GM18511 (cell line): ENCODE measurements around the gene ERC1.

ENCODE experiments used
- ATAC-seq: cut with Tn5 transposase; IDR thresholded peaks from one replicate; pipeline ENCODE4 v1.9.1; 2021; ENCODE audit warnings: mild to moderate bottlenecking, moderate library complexity; ENCODE audit not compliant: unreplicated experiment

ERC1 gene

GRCh38 chr12:1467710-1468109, 476.7 kb downstream of the ERC1 start:
- ATAC-seq: no peak

- no peak for ATAC-seq
Measured at GRCh38 chr12:1469070-1469469, 478.0 kb downstream of the ERC1 start.

GRCh38 chr12:1470051-1470450, 479.0 kb downstream of the ERC1 start:
- ATAC-seq: no peak

- no peak for ATAC-seq
Measured at GRCh38 chr12:1471224-1471623, 480.2 kb downstream of the ERC1 start.

- ATAC-seq: no peak
Measured at GRCh38 chr12:1473418-1473817, 482.4 kb downstream of the ERC1 start.

- ATAC-seq: no peak
Measured at GRCh38 chr12:1474041-1474573, 483.1 kb downstream of the ERC1 start.

GRCh38 chr12:1474574-1475153, 483.6 kb downstream of the ERC1 start:
- ATAC-seq: no peak

- ATAC-seq: no peak
Measured at GRCh38 chr12:1479645-1480044, 488.6 kb downstream of the ERC1 start.

GRCh38 chr12:1481326-1481725, 490.3 kb downstream of the ERC1 start:
- ATAC-seq: no peak

- no peak for ATAC-seq
Measured at GRCh38 chr12:1481906-1482305, 490.9 kb downstream of the ERC1 start.

- no peak for ATAC-seq
Measured at GRCh38 chr12:1488908-1489381, 497.9 kb downstream of the ERC1 start.

- ATAC-seq: no peak
Measured at GRCh38 chr12:1491983-1492697, 501.1 kb downstream of the ERC1 start.

GRCh38 chr12:1493781-1494565, 502.9 kb downstream of the ERC1 start:
- ATAC-seq: no peak

- no peak for ATAC-seq
Measured at GRCh38 chr12:1494856-1495255, 503.8 kb downstream of the ERC1 start.

- ATAC-seq: no peak
Measured at GRCh38 chr12:1496162-1496900, 505.3 kb downstream of the ERC1 start.

- no peak for ATAC-seq
Measured at GRCh38 chr12:1497161-1497560, 506.1 kb downstream of the ERC1 start.

- ATAC-seq: no peak
Measured at GRCh38 chr12:1498199-1498740, 507.2 kb downstream of the ERC1 start.

- ATAC-seq: no peak
Measured at GRCh38 chr12:1499351-1499750, 508.3 kb downstream of the ERC1 start.

GRCh38 chr12:1500095-1500801, 509.2 kb downstream of the ERC1 start:
- ATAC-seq: no peak

GRCh38 chr12:1501001-1501400, 510.0 kb downstream of the ERC1 start:
- ATAC-seq: no peak
